Liver (tissue), 9 donors: ENCODE results near the gene ELMO2. TPM values are rescaled to one million over a fixed set of nuclear protein-coding genes. Genes with fewer than 3 reads are reported as not detected.

Experiments used
- DNase-seq: peaks from one replicate; pipeline ENCODE4 v3.0.0-alpha.2; 2017; ENCODE audit warnings: low spot score
- H3K27ac ChIP-seq, 2 donors: one replicate each; pipeline ENCODE4 v1.7.0; 2013; ENCODE audit warnings: inconsistent platforms in 2 of 2, low read length in 2 of 2, control low read depth in 1 of 2, low read depth in 1 of 2, mild to moderate bottlenecking in 1 of 2
- H3K27me3 ChIP-seq, 4 donors: one replicate each; pipeline versions ENCODE4 v1.6.1 to v1.7.0; 2013; ENCODE audit warnings: low read length in 3 of 4, inconsistent platforms in 1 of 4, mild to moderate bottlenecking in 1 of 4, moderate library complexity in 1 of 4; ENCODE audit not compliant: control insufficient read depth in 4 of 4, insufficient read depth in 4 of 4
- H3K36me3 ChIP-seq, 4 donors: one replicate each; pipeline versions ENCODE4 v1.6.1 to v1.7.0; 2013; ENCODE audit warnings: low read length in 3 of 4, mild to moderate bottlenecking in 3 of 4, low read depth in 1 of 4, moderate library complexity in 1 of 4; ENCODE audit not compliant: control insufficient read depth in 4 of 4, insufficient read depth in 3 of 4
- H3K4me1 ChIP-seq, 4 donors: one replicate each; pipeline versions ENCODE4 v1.6.1 to v1.7.0; 2013; ENCODE audit warnings: low read length in 3 of 4, mild to moderate bottlenecking in 3 of 4, moderate library complexity in 1 of 4; ENCODE audit not compliant: control insufficient read depth in 4 of 4, insufficient read depth in 4 of 4
- H3K4me3 ChIP-seq, 3 donors: one replicate each; pipeline versions ENCODE4 v1.6.1 to v1.7.0; 2013; ENCODE audit warnings: low read length in 3 of 3, control low read depth in 1 of 3, low read depth in 1 of 3, mild to moderate bottlenecking in 1 of 3
- H3K9ac ChIP-seq, 2 donors: one replicate each; pipeline ENCODE4 v1.7.0; 2013; ENCODE audit warnings: low read length in 2 of 2, mild to moderate bottlenecking in 2 of 2, moderate library complexity in 2 of 2, control low read depth in 1 of 2, low read depth in 1 of 2
- H3K9me3 ChIP-seq, 4 donors: one replicate each; pipeline versions ENCODE4 v1.6.1 to v1.7.0; 2013; ENCODE audit warnings: low read length in 3 of 4; ENCODE audit not compliant: control insufficient read depth in 4 of 4
- CTCF ChIP-seq: fragments of 150-350 bp; IDR thresholded peaks from 2 replicates; pipeline ENCODE4 v1.5.1; 2017; ENCODE audit warnings: improper control_type of control experiment, low read depth, low read length; ENCODE audit not compliant: missing input control
- EGR1 ChIP-seq, 2 donors: IDR thresholded peaks; 2 replicates each; pipeline ENCODE4 v1.6.1; 2016 to 2018; ENCODE audit warnings: antibody characterized with exemption in 2 of 2, low read depth in 2 of 2
- FOXA1 ChIP-seq: IDR thresholded peaks from 2 replicates; pipeline ENCODE4 v1.6.1; 2016; ENCODE audit warnings: antibody characterized with exemption
- FOXA2 ChIP-seq: IDR thresholded peaks from 2 replicates; pipeline ENCODE4 v1.6.1; 2016; ENCODE audit warnings: antibody characterized with exemption
- GABPA ChIP-seq, 2 donors: IDR thresholded peaks in 1 of 2; conservative IDR thresholded peaks in 1 of 2; 2 replicates each; pipeline ENCODE4 v1.6.1; 2016; ENCODE audit warnings: antibody characterized with exemption in 2 of 2, mild to moderate bottlenecking in 1 of 2, moderate library complexity in 1 of 2
- HNF4A ChIP-seq, 2 donors: conservative IDR thresholded peaks; 2 replicates each; pipeline ENCODE4 v1.6.1; 2016; ENCODE audit warnings: antibody characterized with exemption in 2 of 2, mild to moderate bottlenecking in 2 of 2
- HNF4G ChIP-seq: IDR thresholded peaks from 2 replicates; pipeline ENCODE4 v1.6.1; 2016; ENCODE audit warnings: antibody characterized with exemption
- JUND ChIP-seq, 2 donors: IDR thresholded peaks; 2 replicates each; pipeline ENCODE4 v1.6.1; 2016; ENCODE audit warnings: antibody characterized with exemption in 2 of 2
- NR2F2 ChIP-seq: IDR thresholded peaks from 2 replicates; pipeline ENCODE4 v1.6.1; 2016; ENCODE audit warnings: antibody characterized with exemption
- RAD21 ChIP-seq, 2 donors: IDR thresholded peaks; 2 replicates each; pipeline ENCODE4 v1.6.1; 2016; ENCODE audit warnings: antibody characterized with exemption in 2 of 2, mild to moderate bottlenecking in 2 of 2
- RXRA ChIP-seq, 2 donors: IDR thresholded peaks; 2 replicates each; pipeline ENCODE4 v1.6.1; 2017 to 2018; ENCODE audit warnings: antibody characterized with exemption in 2 of 2, mild to moderate bottlenecking in 1 of 2
- SP1 ChIP-seq: IDR thresholded peaks from 2 replicates; pipeline ENCODE4 v1.6.1; 2018; ENCODE audit warnings: antibody characterized with exemption, mild to moderate bottlenecking
- TAF1 ChIP-seq: conservative IDR thresholded peaks from 2 replicates; pipeline ENCODE4 v1.6.1; 2016; ENCODE audit warnings: antibody characterized with exemption, mild to moderate bottlenecking
- YY1 ChIP-seq: IDR thresholded peaks from 2 replicates; pipeline ENCODE4 v1.6.1; 2016; ENCODE audit warnings: antibody characterized with exemption, mild to moderate bottlenecking
- WGBS: extraction: QIAGEN DNeasy Blood & Tissue Kit; methylation state at CpG from one replicate; pipeline ENCODE4 v1.1.7; 2013; 5-methylcytosine and 5-hydroxymethylcytosine counted together
- polyA plus RNA-seq, 2 donors: library from polyadenylated mRNA; stranded (reverse) in 1 of 2; unstranded in 1 of 2; fragments of 200-250 nt in 1 of 2; fragments of >200 nt in 1 of 2; fragmentation: Nextera tagmentation in 1 of 2; extraction: Ambion mirVana in 1 of 2; gene quantifications; one replicate each; pipeline versions ENCODE4 v1.2.1 to v1.2.3, GENCODE V29; 2013 to 2015
- total RNA-seq, 2 donors: library from RNA; depleted of rRNA; stranded (reverse); fragments of >200 nt; gene quantifications; one replicate each; pipeline ENCODE4 v1.2.3, GENCODE V29; 2014
- TF ChIP-seq, protein P1 (sequence below): IDR thresholded peaks from 2 replicates; pipeline ENCODE4 v1.6.1; 2016; ENCODE audit warnings: antibody characterized with exemption, mild to moderate bottlenecking
- TF ChIP-seq, protein P2 (sequence below): IDR thresholded peaks from 2 replicates; pipeline ENCODE4 v1.6.1; 2016; ENCODE audit warnings: antibody characterized with exemption
- TF ChIP-seq, protein P3 (sequence below): IDR thresholded peaks from 2 replicates; pipeline ENCODE4 v1.6.1; 2016; ENCODE audit warnings: antibody characterized with exemption
- TF ChIP-seq, protein P4 (sequence below): IDR thresholded peaks from 2 replicates; pipeline ENCODE4 v1.6.1; 2016; ENCODE audit warnings: antibody characterized with exemption
- donor health status: healthy.
- donor health status: healthy.
- donor health status: healthy.
- donor health status: healthy.
- donor health status: healthy.

The ELMO2 gene
- total and polyA plus RNA-seq, 4 donors: 7.9 to 16.0 (median 13.9) TPM

DNA sequence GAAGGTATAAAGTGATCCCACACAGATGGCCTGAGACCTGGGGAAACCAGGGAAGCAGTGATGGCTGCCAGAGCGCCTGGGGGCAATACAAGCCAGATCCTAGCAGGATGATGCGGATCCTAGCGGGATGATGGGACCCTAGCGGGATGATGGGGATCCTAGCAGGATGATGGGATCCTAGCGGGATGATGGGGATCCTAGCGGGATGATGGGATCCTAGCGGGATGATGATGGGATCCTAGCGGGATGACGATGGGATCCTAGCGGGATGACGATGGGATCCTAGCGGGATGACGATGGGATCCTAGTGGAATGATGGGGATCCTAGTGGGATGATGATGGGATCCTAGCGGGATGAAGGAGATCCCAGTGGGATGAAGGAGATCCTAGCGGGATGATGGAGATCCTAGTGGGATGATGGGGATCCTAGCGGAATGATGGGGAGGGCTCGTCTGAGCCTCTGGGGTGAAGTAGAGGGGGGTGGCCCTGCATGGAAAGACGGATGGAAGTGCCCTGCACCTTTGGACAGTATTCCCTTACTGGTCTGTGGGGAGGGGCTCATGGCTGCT is 54.0 kb downstream of the ELMO2 start:
- Histone ChIP-seq H3K9ac (no peak overlapping the region), H3K27ac (no peak overlapping the region), H3K27me3 (no peaks in the 10 kb centered on the region), H3K4me3 (no peak overlapping the region), H3K36me3 (peaks cover 3 to 25% (median 11%) of the 10 kb centered on the region in 4 donors), H3K4me1 (peaks cover 4 to 23% (median 7%) of the 10 kb centered on the region in 4 donors), H3K9me3 (no peaks in the 10 kb centered on the region)
- TF ChIP-seq RAD21 (IDR thresholded peaks at IDR 0.05) (no peak), YY1 (no peak), JUND (IDR thresholded peaks at IDR 0.05) (no peak), HNF4A (conservative IDR thresholded peaks at IDR 0.05) (no peak), NR2F2 (no peak), EGR1 (IDR thresholded peaks at IDR 0.05; ENCODE audit: low read depth in 2 of 2) (no peak), TAF1 (no peak), GABPA (IDR thresholded peaks at IDR 0.05 in 1 of 2, conservative IDR thresholded peaks at IDR 0.05 in 1 of 2) (no peak), FOXA2 (no peak), SP1 (no peak), HNF4G (no peak), RXRA (IDR thresholded peaks at IDR 0.05) (no peak), FOXA1 (no peak), CTCF (no peak)
- TF ChIP-seq, protein P1, sequence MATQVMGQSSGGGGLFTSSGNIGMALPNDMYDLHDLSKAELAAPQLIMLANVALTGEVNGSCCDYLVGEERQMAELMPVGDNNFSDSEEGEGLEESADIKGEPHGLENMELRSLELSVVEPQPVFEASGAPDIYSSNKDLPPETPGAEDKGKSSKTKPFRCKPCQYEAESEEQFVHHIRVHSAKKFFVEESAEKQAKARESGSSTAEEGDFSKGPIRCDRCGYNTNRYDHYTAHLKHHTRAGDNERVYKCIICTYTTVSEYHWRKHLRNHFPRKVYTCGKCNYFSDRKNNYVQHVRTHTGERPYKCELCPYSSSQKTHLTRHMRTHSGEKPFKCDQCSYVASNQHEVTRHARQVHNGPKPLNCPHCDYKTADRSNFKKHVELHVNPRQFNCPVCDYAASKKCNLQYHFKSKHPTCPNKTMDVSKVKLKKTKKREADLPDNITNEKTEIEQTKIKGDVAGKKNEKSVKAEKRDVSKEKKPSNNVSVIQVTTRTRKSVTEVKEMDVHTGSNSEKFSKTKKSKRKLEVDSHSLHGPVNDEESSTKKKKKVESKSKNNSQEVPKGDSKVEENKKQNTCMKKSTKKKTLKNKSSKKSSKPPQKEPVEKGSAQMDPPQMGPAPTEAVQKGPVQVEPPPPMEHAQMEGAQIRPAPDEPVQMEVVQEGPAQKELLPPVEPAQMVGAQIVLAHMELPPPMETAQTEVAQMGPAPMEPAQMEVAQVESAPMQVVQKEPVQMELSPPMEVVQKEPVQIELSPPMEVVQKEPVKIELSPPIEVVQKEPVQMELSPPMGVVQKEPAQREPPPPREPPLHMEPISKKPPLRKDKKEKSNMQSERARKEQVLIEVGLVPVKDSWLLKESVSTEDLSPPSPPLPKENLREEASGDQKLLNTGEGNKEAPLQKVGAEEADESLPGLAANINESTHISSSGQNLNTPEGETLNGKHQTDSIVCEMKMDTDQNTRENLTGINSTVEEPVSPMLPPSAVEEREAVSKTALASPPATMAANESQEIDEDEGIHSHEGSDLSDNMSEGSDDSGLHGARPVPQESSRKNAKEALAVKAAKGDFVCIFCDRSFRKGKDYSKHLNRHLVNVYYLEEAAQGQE: no peak
- TF ChIP-seq, protein P2, sequence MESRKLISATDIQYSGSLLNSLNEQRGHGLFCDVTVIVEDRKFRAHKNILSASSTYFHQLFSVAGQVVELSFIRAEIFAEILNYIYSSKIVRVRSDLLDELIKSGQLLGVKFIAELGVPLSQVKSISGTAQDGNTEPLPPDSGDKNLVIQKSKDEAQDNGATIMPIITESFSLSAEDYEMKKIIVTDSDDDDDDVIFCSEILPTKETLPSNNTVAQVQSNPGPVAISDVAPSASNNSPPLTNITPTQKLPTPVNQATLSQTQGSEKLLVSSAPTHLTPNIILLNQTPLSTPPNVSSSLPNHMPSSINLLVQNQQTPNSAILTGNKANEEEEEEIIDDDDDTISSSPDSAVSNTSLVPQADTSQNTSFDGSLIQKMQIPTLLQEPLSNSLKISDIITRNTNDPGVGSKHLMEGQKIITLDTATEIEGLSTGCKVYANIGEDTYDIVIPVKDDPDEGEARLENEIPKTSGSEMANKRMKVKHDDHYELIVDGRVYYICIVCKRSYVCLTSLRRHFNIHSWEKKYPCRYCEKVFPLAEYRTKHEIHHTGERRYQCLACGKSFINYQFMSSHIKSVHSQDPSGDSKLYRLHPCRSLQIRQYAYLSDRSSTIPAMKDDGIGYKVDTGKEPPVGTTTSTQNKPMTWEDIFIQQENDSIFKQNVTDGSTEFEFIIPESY: no peak
- TF ChIP-seq, protein P3, sequence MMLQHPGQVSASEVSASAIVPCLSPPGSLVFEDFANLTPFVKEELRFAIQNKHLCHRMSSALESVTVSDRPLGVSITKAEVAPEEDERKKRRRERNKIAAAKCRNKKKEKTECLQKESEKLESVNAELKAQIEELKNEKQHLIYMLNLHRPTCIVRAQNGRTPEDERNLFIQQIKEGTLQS: no peak
- TF ChIP-seq, protein P4, sequence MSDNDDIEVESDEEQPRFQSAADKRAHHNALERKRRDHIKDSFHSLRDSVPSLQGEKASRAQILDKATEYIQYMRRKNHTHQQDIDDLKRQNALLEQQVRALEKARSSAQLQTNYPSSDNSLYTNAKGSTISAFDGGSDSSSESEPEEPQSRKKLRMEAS: no peak
- DNase-seq: no peak
- WGBS: 92% methylated on average over 18 of the region's 18 CpGs
